ENCODE data around the gene UBE3A.
"Not testable (repeated sequence)": the region's sequence is repeated elsewhere in the genome, so short reads cannot be mapped to it uniquely, and the experiment has no call there.

UBE3A gene

GRCh38 chr15:25438601-25439368 is at the start of gene UBE3A:
Gene UBE3A (minus strand): TSS chr15:25439024. CDS start chr15:25409107, 29,917 bp downstream.
- DNase-seq = peak; percentile 90

GRCh38 chr15:25487226-25487884 is 48.5 kb upstream of the UBE3A start:
- no peak for DNase-seq

- DNase-seq = no peak
These were observed 47.2 kb upstream of the UBE3A start for GRCh38 chr15:25486051-25486450.

GRCh38 chr15:25481208-25481859 is 42.5 kb upstream of the UBE3A start:
- DNase-seq = no peak

- no peak for DNase-seq
These were observed 39.5 kb upstream of the UBE3A start for GRCh38 chr15:25478313-25478712.

- no peak for DNase-seq
These were observed 39.0 kb upstream of the UBE3A start for GRCh38 chr15:25477816-25478215.

- DNase-seq = no peak
These were observed 35.4 kb upstream of the UBE3A start for GRCh38 chr15:25474251-25474650.

- DNase-seq = no peak
These were observed 31.4 kb upstream of the UBE3A start for GRCh38 chr15:25470230-25470629.

- no peak for DNase-seq
These were observed 30.6 kb upstream of the UBE3A start for GRCh38 chr15:25469377-25469776.

- DNase-seq = no peak
These were observed 29.8 kb upstream of the UBE3A start for GRCh38 chr15:25468611-25469010.

GRCh38 chr15:25465835-25466234 is 27.0 kb upstream of the UBE3A start:
- no peak for DNase-seq

GRCh38 chr15:25464784-25465183 is 26.0 kb upstream of the UBE3A start:
- no peak for DNase-seq

- DNase-seq = no peak
These were observed 25.6 kb upstream of the UBE3A start for GRCh38 chr15:25464383-25464782.

GRCh38 chr15:25456196-25456595 is 17.4 kb upstream of the UBE3A start:
- no peak for DNase-seq

- no peak for DNase-seq
These were observed 16.4 kb upstream of the UBE3A start for GRCh38 chr15:25455226-25455625.

GRCh38 chr15:25454771-25455170 is 15.9 kb upstream of the UBE3A start:
- no peak for DNase-seq

GRCh38 chr15:25453246-25453645 is 14.4 kb upstream of the UBE3A start:
- DNase-seq = not testable (repeated sequence)

- no peak for DNase-seq
These were observed 12.7 kb upstream of the UBE3A start for GRCh38 chr15:25451501-25451900.

GRCh38 chr15:25450163-25450562 is 11.3 kb upstream of the UBE3A start:
- DNase-seq = no peak

GRCh38 chr15:25446076-25446475 is 7.3 kb upstream of the UBE3A start:
- no peak for DNase-seq

GRCh38 chr15:25445412-25445811 is 6.6 kb upstream of the UBE3A start:
- DNase-seq = no peak

GRCh38 chr15:25441111-25441510 is 2.3 kb upstream of the UBE3A start:
- no peak for DNase-seq

GRCh38 chr15:25439369-25439836 is 579 bp upstream of the UBE3A start:
- no peak for DNase-seq
